Activated CD4-positive, alpha-beta T cell treated with anti-CD3 and anti-CD28 coated beads, Interleukin-2, amount 50 U/mL, for 48 hours (primary cell): ENCODE data around the gene LRRC75A.
"Not testable (repeated sequence)": the region's sequence is repeated elsewhere in the genome, so short reads cannot be mapped to it uniquely, and the experiment has no call there.

ENCODE experiments used
- DNase-seq, 2 experiments: peaks; one replicate each; pipeline ENCODE4 v3.0.0-alpha.2; 2020

LRRC75A gene

GRCh38 chr17:16428098-16428882, 63.7 kb downstream of the LRRC75A start:
- DNase-seq, result peak; percentile 65 to 69

GRCh38 chr17:16427020-16427419, 65.0 kb downstream of the LRRC75A start:
- DNase-seq, result no peak

GRCh38 chr17:16425698-16426659, 66.0 kb downstream of the LRRC75A start:
- no peak for DNase-seq

GRCh38 chr17:16425202-16425601, 66.8 kb downstream of the LRRC75A start:
- no peak for DNase-seq

GRCh38 chr17:16423226-16423872, 68.6 kb downstream of the LRRC75A start:
- no peak for DNase-seq

- DNase-seq, result no peak
These were observed 69.6 kb downstream of the LRRC75A start for GRCh38 chr17:16422416-16422815.

GRCh38 chr17:16419929-16420271, 72.1 kb downstream of the LRRC75A start:
- peak; percentile 64 to 71 for DNase-seq

- DNase-seq, result peak; percentile 69 to 78
These were observed 72.7 kb downstream of the LRRC75A start for GRCh38 chr17:16419074-16419928.

GRCh38 chr17:16418685-16419068, 73.3 kb downstream of the LRRC75A start:
- DNase-seq, result peak; percentile 23 to 30

- DNase-seq, result no peak
These were observed 73.9 kb downstream of the LRRC75A start for GRCh38 chr17:16417896-16418684.

GRCh38 chr17:16417399-16417798, 74.6 kb downstream of the LRRC75A start:
- DNase-seq, result no peak

- DNase-seq, result peak; percentile 58 to 67
These were observed 76.7 kb downstream of the LRRC75A start, which contains the start of gene TRPV2 for GRCh38 chr17:16415031-16415924. TRPV2 (plus strand) TSS chr17:16415571; CDS start chr17:16417669, 2,098 bp downstream.

- DNase-seq, result peak; percentile 25 to 39
These were observed 83.9 kb downstream of the LRRC75A start for GRCh38 chr17:16407911-16408588.

GRCh38 chr17:16406742-16407674, 85.0 kb downstream of the LRRC75A start:
- DNase-seq, result peak; percentile 18 to 31

GRCh38 chr17:16403847-16404246, 88.1 kb downstream of the LRRC75A start:
- not testable (repeated sequence) for DNase-seq

GRCh38 chr17:16398270-16399267, 93.4 kb downstream of the LRRC75A start:
- peak in 1 of 2 experiments; percentile 19 for DNase-seq

GRCh38 chr17:16396693-16397092, 95.3 kb downstream of the LRRC75A start:
- not testable (repeated sequence) for DNase-seq
